H1 (cell line): ENCODE data around the gene MAP2K5. TPM values are rescaled to one million over a fixed set of nuclear protein-coding genes. Genes with fewer than 3 reads are reported as not detected.

Experiments
- CTCF ChIA-PET: fragments of 300-600 bp; sonication (Branson Sonifier 250); formaldehyde crosslinking; loops from one replicate; lab custom pipeline; 2021; ENCODE audit not compliant: partially characterized antibody; lab: Charles Lee
- POLR2A ChIA-PET: fragments of 300-600 bp; sonication (Branson Sonifier 250); formaldehyde crosslinking; loops from one replicate; lab custom pipeline; 2021; ENCODE audit warnings: inconsistent platforms; ENCODE audit not compliant: partially characterized antibody; lab: Charles Lee
- DNase-seq, 2 experiments: peaks; one replicate each; pipeline versions ENCODE4 v3.0.0 to v3.0.0-alpha.2; 2010 to 2022; ENCODE audit warnings: low spot score in 2 of 2, low read depth in 1 of 2, mixed read lengths in 1 of 2
- FAIRE-seq: peaks from 2 replicates; lab custom pipeline; 2011; peaks lifted over from hg19 to GRCh38; lab: Jason Lieb, UNC
- H2AFZ ChIP-seq: 2 replicates; pipeline ENCODE4 v1.8.1; 2012; ENCODE audit warnings: low read length, inconsistent platforms
- H2AK5ac ChIP-seq: 2 replicates; pipeline ENCODE4 v1.6.1; 2013; ENCODE audit warnings: low read depth, low read length
- H2BK120ac ChIP-seq: replicated peaks from 2 replicates; pipeline ENCODE3; 2013; ENCODE audit warnings: low read depth, low read length, inconsistent platforms
- H2BK12ac ChIP-seq: 2 replicates; pipeline ENCODE4 v1.6.1; 2013; ENCODE audit warnings: low read depth, low read length
- H2BK15ac ChIP-seq: 2 replicates; pipeline ENCODE4 v1.6.1; 2013; ENCODE audit warnings: low read length
- H2BK20ac ChIP-seq: 2 replicates; pipeline ENCODE4 v1.6.1; 2013; ENCODE audit warnings: low read length
- H2BK5ac ChIP-seq: 2 replicates; pipeline ENCODE4 v1.6.1; 2013; ENCODE audit warnings: low read depth, low read length
- H3K14ac ChIP-seq: 2 replicates; pipeline ENCODE4 v1.6.1; 2013; ENCODE audit warnings: inconsistent platforms; ENCODE audit not compliant: insufficient read length
- H3K18ac ChIP-seq: 2 replicates; pipeline ENCODE4 v1.6.1; 2013; ENCODE audit warnings: low read length; ENCODE audit errors: extremely low read depth
- H3K23ac ChIP-seq: 2 replicates; pipeline ENCODE4 v1.6.1; 2013; ENCODE audit warnings: inconsistent platforms; ENCODE audit not compliant: insufficient read length
- H3K23me2 ChIP-seq: 2 replicates; pipeline ENCODE4 v1.6.1; 2013; ENCODE audit warnings: low read depth, low read length
- H3K27ac ChIP-seq: 2 replicates; pipeline ENCODE4 v1.6.1; 2011; ENCODE audit warnings: low read depth, low read length, inconsistent platforms
- H3K27me3 ChIP-seq, 4 experiments: replicated peaks in 1 of 4; 1 replicate in 1 of 4; 2 replicates in 3 of 4; pipeline versions ENCODE4 v1.6.1 to v1.8.1; 2011 to 2013; ENCODE audit warnings: low read length in 3 of 4, mild to moderate bottlenecking in 3 of 4, inconsistent platforms in 2 of 4, mixed read lengths in 2 of 4, moderate library complexity in 1 of 4; ENCODE audit not compliant: control insufficient read depth in 3 of 4, insufficient read depth in 3 of 4; ENCODE audit errors: extremely low read depth in 1 of 4
- H3K36me3 ChIP-seq, 4 experiments: 2 replicates each; pipeline versions ENCODE4 v1.6.1 to v1.8.1; 2011 to 2013; ENCODE audit warnings: mild to moderate bottlenecking in 4 of 4, low read length in 3 of 4, moderate library complexity in 2 of 4, control low read depth in 1 of 4, inconsistent platforms in 1 of 4; ENCODE audit not compliant: insufficient read depth in 4 of 4, control insufficient read depth in 2 of 4
- H3K4ac ChIP-seq: replicated peaks from 2 replicates; pipeline ENCODE3; 2013; ENCODE audit warnings: low read length, low read depth, mixed read lengths, inconsistent platforms; ENCODE audit not compliant: insufficient read length
- H3K4me1 ChIP-seq, 4 experiments: replicated peaks in 1 of 4; 1 replicate in 1 of 4; 2 replicates in 3 of 4; pipeline versions ENCODE4 v1.6.1 to v1.8.1; 2011 to 2013; ENCODE audit warnings: low read length in 3 of 4, inconsistent platforms in 2 of 4, mixed read lengths in 1 of 4; ENCODE audit not compliant: insufficient read depth in 4 of 4, control insufficient read depth in 3 of 4
- H3K4me2 ChIP-seq, 2 experiments: 2 replicates each; pipeline versions ENCODE4 v1.6.1 to v1.8.1; 2011 to 2013; ENCODE audit warnings: low read depth in 2 of 2, low read length in 2 of 2, control low read depth in 1 of 2, inconsistent platforms in 1 of 2, mild to moderate bottlenecking in 1 of 2; ENCODE audit not compliant: insufficient read depth in 1 of 2
- H3K4me3 ChIP-seq, 4 experiments: fragments of 200-600, 300-600 bp in 1 of 4; sonication (generic), shearing (Covaris generic), sonication (Bioruptor Twin) in 1 of 4; 2 replicates each; pipeline versions ENCODE4 v1.5.1 to v1.8.1; 2011 to 2016; ENCODE audit warnings: low read length in 4 of 4, low read depth in 3 of 4, control low read depth in 2 of 4, inconsistent platforms in 2 of 4, mild to moderate bottlenecking in 2 of 4, mixed read lengths in 1 of 4, moderate library complexity in 1 of 4; ENCODE audit not compliant: insufficient read depth in 2 of 4; ENCODE audit errors: extremely low read depth in 1 of 4
- H3K56ac ChIP-seq: replicated peaks from 2 replicates; pipeline ENCODE3; 2013; ENCODE audit warnings: low read depth, mild to moderate bottlenecking, mixed read lengths, low read length, inconsistent platforms; ENCODE audit not compliant: insufficient read length
- H3K79me1 ChIP-seq: 2 replicates; pipeline ENCODE4 v1.6.1; 2013; ENCODE audit warnings: low read depth, low read length, control low read depth
- H3K79me2 ChIP-seq, 2 experiments: 2 replicates each; pipeline versions ENCODE4 v1.6.1 to v1.8.1; 2012 to 2013; ENCODE audit warnings: low read length in 2 of 2, mild to moderate bottlenecking in 2 of 2, inconsistent platforms in 1 of 2; ENCODE audit not compliant: insufficient read depth in 2 of 2, control insufficient read depth in 1 of 2
- H3K9ac ChIP-seq, 4 experiments: replicated peaks in 1 of 4; 1 replicate in 1 of 4; 2 replicates in 3 of 4; pipeline versions ENCODE4 v1.6.1 to v1.8.1; 2011 to 2013; ENCODE audit warnings: low read depth in 3 of 4, low read length in 3 of 4, control low read depth in 2 of 4, mild to moderate bottlenecking in 2 of 4, moderate library complexity in 2 of 4, inconsistent platforms in 1 of 4; ENCODE audit errors: extremely low read depth in 1 of 4
- H3K9me3 ChIP-seq, 2 experiments: 2 replicates each; pipeline versions ENCODE4 v1.6.1 to v1.8.1; 2012 to 2013; ENCODE audit warnings: mild to moderate bottlenecking in 2 of 2, moderate library complexity in 2 of 2, control low read depth in 1 of 2, inconsistent platforms in 1 of 2, low read depth in 1 of 2, low read length in 1 of 2, mixed read lengths in 1 of 2; ENCODE audit not compliant: insufficient read depth in 2 of 2
- H4K20me1 ChIP-seq, 2 experiments: replicated peaks in 1 of 2; 2 replicates each; pipeline versions ENCODE3 to v1.8.1; 2011 to 2013; ENCODE audit warnings: inconsistent platforms in 2 of 2, low read length in 2 of 2, mild to moderate bottlenecking in 1 of 2; ENCODE audit not compliant: insufficient read depth in 2 of 2, control insufficient read depth in 1 of 2
- H4K5ac ChIP-seq: 2 replicates; pipeline ENCODE4 v1.6.1; 2013; ENCODE audit warnings: low read length, low read depth, mixed read lengths, inconsistent platforms; ENCODE audit not compliant: insufficient read length
- H4K8ac ChIP-seq: 2 replicates; pipeline ENCODE4 v1.8.0; 2013; ENCODE audit warnings: mild to moderate bottlenecking, moderate library complexity, low read length, inconsistent platforms; ENCODE audit not compliant: insufficient read depth; ENCODE audit errors: extremely low read depth
- H4K91ac ChIP-seq: replicated peaks from 2 replicates; pipeline ENCODE3; 2013; ENCODE audit warnings: low read length, mixed read lengths, inconsistent platforms; ENCODE audit not compliant: insufficient read length
- ASH2L ChIP-seq: fragments of 200-600, 300-600 bp; sonication (generic); IDR thresholded peaks from one replicate; pipeline ENCODE4 v1.7.1; 2017; ENCODE audit warnings: low read length
- BACH1 ChIP-seq: IDR thresholded peaks from 2 replicates; pipeline ENCODE4 v1.6.1; 2012; ENCODE audit warnings: low read length, improper control_type of control experiment
- CBX5 ChIP-seq: fragments of 300-800, 300-1000 bp; sonication (generic); IDR thresholded peaks from 2 replicates; pipeline ENCODE4 v1.7.1; 2016; ENCODE audit warnings: antibody characterized with exemption, low read length, low read depth
- CHD1 ChIP-seq: IDR thresholded peaks from 2 replicates; pipeline ENCODE4 v1.6.1; 2012; ENCODE audit warnings: low read depth, low read length, improper control_type of control experiment
- POU5F1 ChIP-seq: IDR thresholded peaks from 2 replicates; pipeline ENCODE4 v1.6.1; 2011; ENCODE audit warnings: low read depth, mild to moderate bottlenecking, low read length, moderate library complexity
- SAP30 ChIP-seq: fragments of 300-600 bp; sonication (generic); IDR thresholded peaks from 2 replicates; pipeline ENCODE4 v1.7.1; 2012; ENCODE audit warnings: low read length, moderate library complexity, mild to moderate bottlenecking, inconsistent platforms; ENCODE audit not compliant: insufficient read depth, insufficient replicate concordance
- WGBS, 2 experiments: shearing (Covaris generic) in 1 of 2; methylation state at CpG; one replicate each; pipeline versions ENCODE4 v1.1.6 to v1.1.7; 2013 to 2015; ENCODE audit warnings: low lambda C conversion rate in 2 of 2, mixed read lengths in 2 of 2, inconsistent platforms in 1 of 2, low coverage in 1 of 2, missing lambda C conversion rate in 1 of 2; ENCODE audit not compliant: insufficient replicate concordance in 2 of 2, insufficient coverage in 1 of 2, insufficient read length in 1 of 2; ENCODE audit errors: extremely low coverage in 1 of 2, missing lambda C conversion rate in 1 of 2; 5-methylcytosine and 5-hydroxymethylcytosine counted together
- polyA plus RNA-seq, 7 experiments: library from polyadenylated mRNA; depleted of rRNA in 3 of 7; stranded (reverse) in 5 of 7; unstranded in 2 of 7; fragments of >200 nt in 5 of 7; fragments of 200-250 nt in 2 of 7; gene quantifications; 1 replicate in 5 of 7; 2 replicates in 1 of 7; 4 replicates in 1 of 7; pipeline versions ENCODE4 v1.2.1 to v1.2.3, GENCODE V29; 2011 to 2013; ENCODE audit warnings: missing spikeins in 2 of 7, mixed read lengths in 2 of 7
- total RNA-seq: library from RNA; stranded (reverse); fragmentation: NEBNext Ultra II Directional; extraction: Animal tissue kit (Norgen Biotek cat#: 25700); gene quantifications from 2 replicates; pipeline ENCODE4 v1.2.1, GENCODE V29; 2021

Gene MAP2K5
- total and polyA plus RNA-seq, 2 of the 8 experiments (the other 6 are each of a cell fraction or from before 2014, with no cell fraction given), result 4.4 to 15.8 TPM

- no peaks in the 10 kb centered on the region for H3K79me2 ChIP-seq
- no peak for FAIRE-seq
- DNase-seq, result no peak
- H2BK20ac ChIP-seq, result no peak overlapping the region
- no peak overlapping the region for H4K91ac ChIP-seq
- no peak overlapping the region for H3K9ac ChIP-seq
- H2BK12ac ChIP-seq, result no peak overlapping the region
- no peaks in the 10 kb centered on the region for H4K20me1 ChIP-seq
- peaks cover 0 to 7% (median 3%) of the 10 kb centered on the region in 4 experiments; a peak in 2 of 7 replicates for H3K4me1 ChIP-seq
- no peaks in the 10 kb centered on the region; the same call in 1 of the 2 replicates for H3K23me2 ChIP-seq
- no peak overlapping the region for H2AK5ac ChIP-seq
- H3K4ac ChIP-seq, result no peak overlapping the region
- no peaks in the 10 kb centered on the region for H3K27me3 ChIP-seq
- H3K27ac ChIP-seq, result no peak overlapping the region
- no peak overlapping the region for H2BK15ac ChIP-seq
- H3K18ac ChIP-seq, result no peak overlapping the region
- H4K8ac ChIP-seq, result no peak overlapping the region
- no peak overlapping the region for H3K14ac ChIP-seq
- H4K5ac ChIP-seq, result no peak overlapping the region
- no peak overlapping the region for H3K4me2 ChIP-seq
- H2AFZ ChIP-seq, result no peak overlapping the region
- H2BK5ac ChIP-seq, result 0 out of 2 replicates have a peak overlapping the region, but pooled peaks have one; percentile 12
- no peaks in the 10 kb centered on the region for H3K79me1 ChIP-seq
- ChIA-PET POLR2A (interaction anchor here (0.6 kb wide), 1 partner anchor 296 kb away, joined by 3 read pairs; no protein-coding TSS in a partner anchor), CTCF (interaction anchor here (0.6 kb wide), 2 partner anchors 107 to 253 kb away, joined by 3 read pairs; no protein-coding TSS in a partner anchor)
- no peak overlapping the region for H3K56ac ChIP-seq
- H3K9me3 ChIP-seq, result no peaks in the 10 kb centered on the region
- WGBS, 2 experiments, result 69% methylated on average over 3 of the region's 3 CpGs; no CpG with 5 or more reads in 1 of the 2 experiments
- no peak overlapping the region for H3K23ac ChIP-seq
- H3K36me3 ChIP-seq, result no peaks in the 10 kb centered on the region
- H3K4me3 ChIP-seq, result no peak overlapping the region
- no peak overlapping the region for H2BK120ac ChIP-seq
- TF ChIP-seq POU5F1, result no peak
- TF ChIP-seq SAP30, result no peak
- TF ChIP-seq BACH1, result no peak
- TF ChIP-seq CHD1, result no peak
- no peak for TF ChIP-seq CBX5
- TF ChIP-seq ASH2L, result no peak
Observed at GRCh38 chr15:67776600-67776999, 234.1 kb downstream of the MAP2K5 start.
